GM12892 (cell line): ENCODE data around the gene NKG7.

Source experiments
- DNase-seq: peaks from one replicate; pipeline ENCODE4 v3.0.0; 2011; ENCODE audit not compliant: insufficient read length
- FAIRE-seq: peaks from 2 replicates; lab custom pipeline; 2011; peaks lifted over from hg19 to GRCh38; lab: Jason Lieb, UNC
- POLR2A ChIP-seq: IDR thresholded peaks from 2 replicates; pipeline ENCODE4 v1.6.1; 2011; ENCODE audit warnings: low read depth, low read length, control low read depth
- POLR2AphosphoS5 ChIP-seq: IDR thresholded peaks from 2 replicates; pipeline ENCODE4 v1.6.1; 2011; ENCODE audit warnings: low read depth, low read length, control low read depth
- TAF1 ChIP-seq: IDR thresholded peaks from 2 replicates; pipeline ENCODE4 v1.6.1; 2011; ENCODE audit warnings: low read depth, mild to moderate bottlenecking, control low read depth, low read length, borderline replicate concordance

Gene NKG7

DNA sequence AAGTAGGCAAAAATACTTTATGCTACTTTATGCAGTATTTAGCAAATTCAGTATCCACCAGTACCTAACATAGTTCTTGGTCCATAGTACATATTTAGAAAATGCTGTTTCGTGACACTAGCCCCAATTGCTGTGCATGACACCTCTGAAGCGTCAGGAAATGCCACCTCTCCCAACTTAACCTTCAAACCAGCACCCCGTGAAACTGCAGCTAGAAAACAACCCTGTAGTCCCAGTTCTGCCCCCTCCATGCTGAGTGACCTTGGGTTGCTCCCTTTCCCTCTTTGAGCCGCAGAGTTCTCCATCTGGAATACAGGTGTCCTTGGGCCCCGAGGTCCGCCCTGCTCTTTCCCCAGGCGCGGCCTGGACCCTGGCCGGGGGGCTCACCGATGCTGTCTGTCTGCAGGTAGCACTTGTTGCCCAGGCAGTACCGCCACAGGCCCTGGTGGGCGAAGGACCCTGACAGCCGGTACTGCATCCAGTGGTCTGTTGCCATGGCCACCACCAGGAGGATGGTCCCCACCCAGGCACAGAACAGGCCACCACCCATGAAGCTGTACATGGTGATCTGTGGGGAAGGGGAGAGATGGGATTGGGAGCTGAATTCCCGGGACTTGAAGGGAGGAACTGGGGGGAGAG, 14.5 kb upstream of the NKG7 start:
- DNase-seq (no peak), FAIRE-seq (no peak)
- TF ChIP-seq POLR2A, result no peak
- TF ChIP-seq POLR2AphosphoS5, result no peak
- TF ChIP-seq TAF1, result no peak

DNA sequence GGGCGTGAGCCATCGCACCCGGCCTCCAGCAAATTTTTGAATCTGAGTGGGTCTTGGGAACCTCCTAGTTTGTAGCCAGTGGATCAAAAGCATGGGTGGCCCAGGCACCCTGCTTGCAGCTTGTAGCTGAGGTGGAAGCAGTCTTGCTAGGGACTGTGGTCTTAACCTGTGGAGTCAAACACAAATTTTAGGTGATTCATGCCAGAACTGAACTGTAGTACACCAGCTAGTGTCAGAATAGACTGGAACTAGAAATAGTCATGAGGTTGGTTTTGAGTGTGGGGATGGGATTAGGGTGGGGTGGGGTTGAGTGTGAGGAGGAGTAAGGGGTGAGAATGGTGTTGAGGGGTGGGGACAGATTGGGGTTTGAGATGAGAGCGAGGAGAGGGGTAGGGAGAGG, 9.6 kb upstream of the NKG7 start:
- no peak for TF ChIP-seq POLR2AphosphoS5
- no peak for TF ChIP-seq TAF1
- TF ChIP-seq POLR2A, result no peak
- FAIRE-seq, result no peak
- no peak for DNase-seq

DNA sequence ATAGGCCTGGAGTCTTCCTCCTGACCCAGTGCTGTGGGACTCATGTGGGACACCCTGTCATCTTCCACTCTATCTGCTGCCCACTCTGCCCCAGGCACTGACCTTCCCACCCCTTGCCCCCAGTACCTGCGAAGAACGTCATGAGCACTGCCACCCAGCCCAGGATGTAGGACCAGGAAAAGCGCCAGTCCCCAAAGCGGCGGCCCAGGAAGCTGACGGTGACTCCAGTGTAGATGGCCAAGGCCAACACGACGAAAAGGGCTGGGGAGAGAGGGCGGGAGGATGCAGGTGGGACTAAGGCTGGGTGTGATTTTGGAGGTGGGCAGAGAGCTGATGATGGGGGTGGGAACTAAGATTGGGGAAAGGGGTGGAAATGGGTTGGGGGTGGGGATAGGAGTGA, 7.9 kb upstream of the NKG7 start:
- DNase-seq, result no peak
- no peak for FAIRE-seq
- TF ChIP-seq TAF1 (no peak), POLR2A (no peak), POLR2AphosphoS5 (no peak)

DNA sequence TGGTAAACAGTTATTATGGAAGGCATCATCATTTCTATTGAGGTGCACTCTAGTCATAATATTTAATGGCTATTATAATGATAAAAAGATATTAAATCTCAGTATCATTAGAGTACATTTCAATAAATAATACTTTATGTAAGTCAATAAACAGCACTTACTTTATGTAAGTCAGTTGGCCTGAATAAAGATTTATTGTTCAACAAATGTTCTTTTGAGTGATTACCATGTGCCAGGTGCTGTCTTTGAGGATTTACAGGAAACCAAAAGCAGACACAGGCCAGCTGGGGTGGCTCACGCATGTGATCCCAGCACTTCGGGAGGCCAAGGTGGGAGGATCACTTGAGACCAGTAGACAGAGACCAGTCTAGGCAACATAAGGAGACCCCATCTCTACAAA, 5.0 kb upstream of the NKG7 start:
- FAIRE-seq, result no peak
- TF ChIP-seq POLR2AphosphoS5 (no peak), POLR2A (no peak), TAF1 (no peak)
- no peak for DNase-seq

DNA sequence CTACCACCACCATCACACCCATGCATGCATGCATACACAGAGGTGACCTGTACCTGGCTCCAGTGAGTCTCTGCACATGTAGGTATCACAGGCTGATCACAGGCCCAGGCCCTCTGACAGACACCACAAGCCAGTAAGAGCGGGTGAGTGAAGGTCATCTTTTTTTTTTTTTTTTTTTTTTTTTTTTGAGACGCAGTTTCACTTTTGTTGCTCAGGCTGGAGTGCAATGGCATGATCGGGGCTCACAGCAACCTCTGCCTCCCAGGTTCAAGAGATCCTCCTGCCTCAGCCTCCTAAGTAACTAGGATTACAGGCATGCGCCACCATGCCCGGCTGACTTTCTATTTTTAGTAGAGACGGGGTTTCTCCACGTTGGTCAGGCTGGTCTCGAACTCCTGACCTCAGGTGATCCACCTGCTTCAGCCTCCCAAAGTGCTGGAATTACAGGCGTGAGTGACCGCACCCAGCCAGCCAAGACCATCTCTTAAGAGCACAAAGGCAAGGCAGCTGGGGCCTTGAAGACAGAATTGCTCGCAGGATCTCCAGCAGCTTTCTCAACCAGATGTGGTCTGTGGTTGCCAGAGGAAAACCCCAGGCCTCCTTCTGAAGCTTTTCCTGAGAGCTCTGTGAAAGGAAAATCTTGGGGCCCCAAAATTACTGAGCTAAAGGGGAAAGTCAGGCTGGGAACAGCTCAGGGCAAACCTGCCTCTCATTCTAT, 3.2 kb upstream of the NKG7 start:
- FAIRE-seq, result peak; percentile 70
- no peak for DNase-seq
- no peak for TF ChIP-seq POLR2A
- TF ChIP-seq POLR2AphosphoS5, result no peak
- no peak for TF ChIP-seq TAF1

DNA sequence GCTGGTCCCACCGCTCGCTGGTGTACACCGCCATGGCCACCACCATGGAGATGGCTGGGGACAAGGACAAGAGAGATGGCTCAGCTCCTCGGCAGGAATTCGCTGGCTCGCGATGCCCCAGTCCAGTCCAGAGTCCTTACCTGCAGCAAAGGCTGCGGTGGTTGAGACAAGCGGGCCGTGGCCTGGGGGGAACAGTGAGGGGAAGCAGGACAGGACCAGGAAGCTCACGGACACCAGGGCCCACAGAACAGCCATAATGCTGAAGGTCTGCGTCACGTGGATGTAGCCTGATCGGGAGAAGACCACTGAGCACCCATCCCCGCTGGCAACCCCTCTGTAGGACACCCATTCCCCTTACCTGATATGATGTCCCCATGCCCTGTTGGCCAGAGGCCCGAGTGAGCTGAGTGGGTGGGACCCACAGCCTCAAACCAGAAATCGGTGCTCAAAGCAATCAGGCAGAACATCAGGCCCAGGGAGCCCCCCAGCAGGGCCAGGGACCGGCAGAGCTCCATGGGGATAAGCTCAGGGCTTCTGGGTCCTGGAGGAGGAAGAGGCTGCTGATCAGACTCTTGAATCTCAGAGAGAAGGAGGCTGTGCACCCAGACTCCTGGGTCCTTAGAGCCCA, 319 bp downstream of the NKG7 start:
- TF ChIP-seq TAF1 (no peak), POLR2AphosphoS5 (no peak), POLR2A (no peak)
- DNase-seq (no peak), FAIRE-seq (no peak)

DNA sequence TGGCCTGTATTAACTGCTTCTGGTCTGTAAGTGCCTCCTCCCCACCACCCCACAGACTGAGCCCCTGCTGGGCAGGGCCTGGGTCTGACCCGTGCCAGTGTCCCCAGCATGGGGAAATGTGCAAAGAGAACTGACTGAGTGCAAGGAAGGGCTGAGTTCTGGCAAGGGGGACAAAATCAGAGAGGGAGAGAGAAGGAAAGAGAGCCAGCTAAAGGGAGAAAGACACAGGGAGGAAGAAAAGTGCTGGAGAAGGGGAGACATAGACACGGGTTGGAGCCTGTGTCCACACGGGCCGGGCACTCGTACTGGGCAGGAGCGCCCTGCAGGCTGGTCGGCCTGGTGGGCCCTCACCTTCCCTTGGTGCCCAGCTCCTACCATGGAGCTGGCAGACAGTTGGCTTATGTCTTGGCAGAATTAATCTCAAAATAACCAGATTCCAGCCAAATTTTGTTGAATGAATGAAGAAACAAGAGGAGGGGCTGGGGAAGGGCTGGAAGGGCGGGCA, 1.2 kb downstream of the NKG7 start:
- no peak for DNase-seq
- no peak for TF ChIP-seq TAF1
- no peak for TF ChIP-seq POLR2AphosphoS5
- no peak for TF ChIP-seq POLR2A
- FAIRE-seq, result no peak

DNA sequence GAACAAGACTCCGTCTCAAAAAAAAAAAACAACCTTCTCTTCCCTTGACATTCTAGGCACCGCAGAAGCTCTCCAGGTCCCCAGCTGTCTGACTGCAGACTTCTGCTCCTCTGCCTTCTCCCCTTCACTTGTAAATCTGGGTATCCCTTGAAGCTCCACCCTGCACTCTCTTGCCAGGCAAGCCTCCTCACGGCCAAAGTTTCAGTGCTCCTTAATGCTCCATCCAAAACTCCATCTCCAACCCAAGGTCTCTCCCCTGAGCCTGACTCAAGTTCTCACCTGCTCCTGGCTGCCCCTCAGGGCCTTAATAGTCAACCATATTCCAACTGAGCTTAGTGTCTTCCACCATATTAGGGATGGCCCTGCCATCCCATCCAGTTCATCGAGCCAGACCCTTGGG, 2.2 kb downstream of the NKG7 start:
- DNase-seq (no peak), FAIRE-seq (no peak)
- no peak for TF ChIP-seq POLR2A
- TF ChIP-seq TAF1, result no peak
- no peak for TF ChIP-seq POLR2AphosphoS5

DNA sequence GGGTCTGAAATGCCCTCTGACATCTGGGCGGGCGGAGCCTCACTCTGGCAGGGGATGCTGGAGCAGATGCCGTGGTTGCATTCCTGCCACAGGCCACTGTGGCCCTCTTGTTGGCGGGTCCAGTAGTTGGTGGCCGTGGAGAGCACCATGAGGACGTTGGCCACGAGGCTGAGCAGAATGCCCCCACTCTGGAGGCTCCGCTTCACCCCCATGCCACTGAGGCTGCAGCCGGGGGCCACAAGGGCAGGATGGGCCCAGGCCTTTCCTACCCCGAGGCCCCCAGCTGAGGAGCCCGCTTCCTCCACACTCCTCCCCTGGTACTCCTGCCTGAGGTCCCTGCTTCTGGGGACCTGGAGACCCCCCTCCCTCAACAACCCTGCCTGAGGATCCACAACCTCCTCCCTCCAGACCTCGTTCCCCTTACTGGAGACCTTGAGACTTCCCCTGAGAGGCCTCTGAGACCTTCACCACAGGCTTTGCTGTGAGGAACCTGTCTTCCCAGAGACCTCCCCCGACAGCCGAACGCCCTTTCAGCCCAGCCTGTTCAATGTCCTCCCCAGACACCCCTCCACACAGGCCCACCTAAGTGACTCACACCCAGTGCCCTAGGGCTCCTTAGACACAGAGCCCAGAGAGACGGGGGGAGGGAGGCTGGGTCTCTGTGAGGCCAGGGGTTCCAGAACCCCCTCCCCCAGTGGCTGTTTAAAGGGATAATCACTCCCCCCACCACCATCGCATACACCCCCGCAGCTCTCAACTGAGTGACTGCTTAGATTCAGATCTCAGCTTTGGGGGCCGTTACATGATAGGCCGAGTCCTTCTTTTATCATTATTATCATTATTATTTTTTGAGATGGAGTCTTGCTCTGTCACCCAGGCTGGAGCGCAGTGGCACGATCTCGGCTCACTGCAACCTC, 3.8 kb downstream of the NKG7 start, which contains the start of gene CLDND2:
CLDND2 (minus strand) TSS at position 638 of the 917 bp plus-strand sequence; CDS start at position 212, 426 bp downstream.
- FAIRE-seq (peak; percentile 36), DNase-seq (no peak)
- no peak for TF ChIP-seq TAF1
- TF ChIP-seq POLR2A, result no peak
- TF ChIP-seq POLR2AphosphoS5, result no peak

DNA sequence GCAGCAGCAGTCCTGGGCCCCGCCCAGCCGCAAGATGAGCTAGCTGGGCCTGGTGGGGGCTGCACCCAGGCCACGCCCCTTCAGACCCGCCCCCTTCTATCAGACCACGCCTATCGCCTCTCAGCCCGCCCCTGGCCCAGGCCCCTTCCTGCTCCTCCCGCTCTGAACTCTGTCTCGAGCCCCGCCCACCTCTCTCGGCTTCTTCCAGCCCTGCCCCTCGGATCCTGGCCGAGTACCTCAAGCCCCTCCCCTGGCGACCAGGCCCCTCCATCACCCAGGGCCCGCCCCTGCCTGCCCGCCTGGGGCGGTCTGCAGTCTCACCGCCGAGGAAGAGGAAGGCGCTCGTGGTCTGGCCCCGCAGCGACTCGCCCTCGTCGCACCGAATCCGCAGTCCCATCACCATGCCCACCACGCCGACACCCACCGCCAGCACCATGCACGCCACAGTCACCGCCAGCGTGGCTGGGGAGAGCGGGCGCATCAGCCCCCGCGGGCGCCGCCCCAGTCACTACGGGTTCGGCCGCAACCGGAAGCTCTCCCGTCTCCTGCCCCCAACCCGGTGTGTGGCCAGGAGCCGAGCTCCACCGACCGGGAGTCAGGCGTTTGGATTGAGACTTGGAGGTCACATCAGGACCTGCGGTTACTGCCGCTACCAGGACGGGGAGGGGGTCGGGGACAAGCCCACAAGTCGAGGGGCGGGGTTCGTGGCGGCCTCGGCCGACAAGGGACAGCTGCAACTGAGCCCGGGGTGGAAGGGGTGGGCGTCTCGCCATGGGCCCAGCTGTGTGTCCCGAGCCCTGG, 4.7 kb downstream of the NKG7 start:
- peak; percentile 97 for DNase-seq
- peak; percentile 97 for FAIRE-seq
- TF ChIP-seq POLR2AphosphoS5, result no peak; the same call in 1 of the 2 replicates
- TF ChIP-seq POLR2A, result peak; percentile 49; the same call in 1 of the 2 replicates
- no peak for TF ChIP-seq TAF1

DNA sequence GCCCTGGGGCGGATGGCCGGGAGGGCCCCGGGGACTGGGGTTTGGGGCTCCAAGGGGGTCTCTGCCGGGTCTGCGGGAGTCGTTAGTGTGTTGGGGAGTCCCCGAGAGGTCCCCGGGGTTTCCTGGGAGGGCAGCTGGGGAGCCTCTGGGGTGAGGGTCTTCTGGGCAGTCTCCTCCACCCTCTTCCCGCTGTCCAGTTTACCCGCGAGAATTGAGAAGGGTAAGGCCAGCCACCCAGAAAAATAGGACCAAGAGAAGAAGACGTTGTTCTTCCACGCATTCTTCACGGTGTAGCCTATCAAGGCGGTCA, 5.2 kb downstream of the NKG7 start:
- DNase-seq (no peak), FAIRE-seq (no peak)
- TF ChIP-seq POLR2A, result no peak; the same call in 1 of the 2 replicates
- 0 out of 2 replicates have a peak, but pooled peaks have one; percentile 16 for TF ChIP-seq POLR2AphosphoS5
